Activated CD8-positive, alpha-beta memory T cell treated with anti-CD3 and anti-CD28 coated beads for 36 hours (primary cell): ENCODE data around the gene NUP58. TPM values are rescaled to one million over a fixed set of nuclear protein-coding genes. Genes with fewer than 3 reads are reported as not detected.

Experiments
- CTCF ChIA-PET: fragments of 350-600 bp; sonication (Branson Sonifier 250); formaldehyde crosslinking; loops from one replicate; lab custom pipeline; 2021; ENCODE audit warnings: antibody characterized with exemption; lab: Charles Lee
- POLR2A ChIA-PET: fragments of 350-600 bp; sonication (Branson Sonifier 250); formaldehyde crosslinking; loops from one replicate; lab custom pipeline; 2021; ENCODE audit warnings: antibody characterized with exemption; lab: Charles Lee
- total RNA-seq, 2 experiments: library from RNA; stranded (reverse); gene quantifications; one replicate each; pipeline ENCODE4 v1.2.3, GENCODE V29; 2021

NUP58 gene
- total RNA-seq, 2 experiments from 2014 or later = 133 to 141 TPM

DNA sequence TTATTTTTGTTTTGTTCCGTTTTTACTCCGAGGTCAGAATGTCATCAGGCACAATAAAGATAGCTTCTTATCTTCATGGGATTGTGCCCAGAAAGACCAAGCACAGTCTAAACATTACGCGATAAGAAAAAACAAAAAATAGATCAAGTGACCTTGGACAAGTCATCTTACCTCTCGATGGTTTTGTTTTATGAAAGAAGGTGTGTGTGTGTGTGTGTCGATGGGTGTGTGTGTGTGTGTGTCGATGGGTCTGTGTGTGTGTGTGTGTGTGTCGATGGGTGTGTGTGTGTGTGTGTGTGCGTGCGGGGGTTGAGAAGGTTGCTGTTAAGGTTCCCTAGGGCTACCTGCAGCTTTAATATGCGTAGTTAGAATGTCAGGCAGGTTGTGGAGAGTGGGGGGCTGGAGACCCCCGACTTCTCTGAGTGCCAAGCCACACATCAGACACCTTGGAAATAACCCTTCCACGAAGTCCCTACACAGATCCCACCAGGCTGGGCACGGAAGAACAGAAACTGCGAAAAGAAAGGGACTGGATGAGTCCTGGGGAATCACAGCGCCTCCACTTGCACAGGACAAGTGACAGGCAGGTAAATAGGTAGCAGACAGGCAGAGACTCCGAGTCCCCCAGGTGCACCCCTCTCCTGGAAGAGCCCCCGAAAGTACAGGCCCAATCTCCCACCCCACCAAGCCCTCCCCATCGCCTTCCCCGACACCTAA is 69.9 kb downstream of the NUP58 start:
- CTCF ChIA-PET = interaction anchor here (0.8 kb wide), 1 partner anchor 57 kb away, joined by 3 read pairs; no protein-coding TSS in a partner anchor

DNA sequence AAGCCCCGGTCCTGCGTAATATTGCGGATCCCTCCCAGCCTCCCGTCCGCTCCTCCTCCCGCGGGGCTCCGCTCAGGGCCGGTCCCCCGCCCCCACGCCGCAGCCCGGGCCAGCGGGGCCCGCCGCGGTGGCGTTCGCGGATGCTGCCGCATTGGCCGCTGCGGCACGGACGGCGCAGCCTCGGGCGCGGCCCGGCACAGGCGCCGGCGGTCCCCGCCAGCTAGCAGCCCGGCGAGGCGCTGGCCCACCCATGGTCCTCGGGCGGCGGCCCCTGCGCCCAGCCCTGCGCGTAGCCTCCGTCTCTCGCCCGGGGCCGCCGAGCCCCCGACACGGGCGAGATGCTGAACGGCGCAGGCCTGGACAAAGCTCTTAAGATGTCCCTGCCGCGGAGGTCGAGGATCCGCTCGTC is 70.5 kb downstream of the NUP58 start, which contains the start of gene ATP8A2:
Gene ATP8A2 (plus strand): TSS at position 100 of the 409 bp plus-strand sequence. CDS start 239 bp downstream, at position 339.
- ChIA-PET POLR2A (no interaction called here), CTCF (no interaction called here)

More for the DNA sequence above, 69.9 kb downstream of the NUP58 start:
- POLR2A ChIA-PET = no interaction called here

DNA sequence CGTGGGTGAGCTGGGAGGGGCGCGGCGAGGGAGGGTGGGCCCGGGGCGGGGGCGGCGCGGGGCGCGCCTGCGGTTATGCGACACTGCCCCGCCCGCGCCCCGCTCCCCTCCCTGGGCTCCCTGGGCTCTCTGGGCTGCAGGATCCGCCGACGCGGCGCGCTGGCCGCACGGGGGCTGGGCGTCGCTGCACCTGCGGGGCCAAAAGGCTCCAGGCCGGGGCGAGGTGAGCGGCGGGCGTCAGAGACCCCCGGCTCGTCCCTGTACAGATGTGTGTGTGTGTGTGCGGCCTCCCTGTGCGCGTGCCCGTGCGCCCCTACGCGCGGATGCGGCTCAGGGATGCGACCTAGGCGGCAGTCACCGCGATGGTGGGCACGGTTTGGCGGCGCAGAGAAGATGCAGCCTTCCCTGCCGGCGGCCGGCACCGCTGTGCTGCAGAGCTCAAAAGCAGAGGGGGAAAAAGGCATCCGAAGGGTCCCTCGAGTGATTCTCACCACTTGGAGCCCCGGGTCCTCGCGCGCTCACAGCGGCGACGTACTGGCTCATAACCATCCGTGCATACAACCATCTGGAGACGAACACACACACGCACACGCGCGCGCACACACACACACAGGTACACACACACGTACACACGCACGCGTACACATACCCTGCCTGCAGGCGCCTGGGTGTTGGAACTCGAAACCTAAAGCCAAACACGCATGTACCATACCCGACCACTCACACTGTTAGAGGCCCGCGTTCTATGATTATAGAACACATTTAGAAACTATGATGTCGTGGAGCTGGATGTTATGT is 71.1 kb downstream of the NUP58 start:
- POLR2A ChIA-PET = no interaction called here

DNA sequence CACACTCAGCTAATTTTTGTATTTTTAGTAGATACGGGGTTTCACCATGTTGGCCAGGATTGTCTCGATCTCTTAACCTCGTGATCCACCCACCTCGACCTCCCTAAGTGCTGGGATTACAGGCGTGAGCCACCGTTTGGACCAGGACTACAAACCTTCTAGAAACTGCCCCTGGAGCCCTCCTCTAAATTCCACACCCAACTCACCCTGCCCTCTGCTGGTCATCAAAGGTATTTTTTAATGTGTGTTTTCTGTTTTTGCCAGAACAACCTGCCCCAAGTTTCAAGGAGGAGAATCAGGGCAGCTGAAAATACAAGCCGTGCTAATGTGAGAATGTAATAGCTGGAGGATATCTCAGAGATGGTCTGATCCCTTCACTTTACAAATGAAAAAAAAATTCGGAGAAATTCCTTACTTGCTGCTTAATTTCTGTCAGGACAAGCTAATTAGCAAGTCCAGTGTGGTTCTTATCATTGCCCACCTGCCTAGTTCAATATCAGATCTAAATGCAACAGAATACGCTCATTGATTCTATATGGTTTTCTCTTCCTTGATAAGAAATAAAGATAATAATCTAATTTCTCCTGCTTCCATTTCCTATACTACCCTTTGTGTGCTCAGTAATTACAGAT is 74.4 kb downstream of the NUP58 start:
- CTCF ChIA-PET = interaction anchor here (1.0 to 1.6 kb wide), 2 partner anchors 9 to 105 kb away, joined by 3 to 4 read pairs; no protein-coding TSS in a partner anchor
- POLR2A ChIA-PET = no interaction called here

More for the DNA sequence above, 71.1 kb downstream of the NUP58 start:
- CTCF ChIA-PET = no interaction called here

DNA sequence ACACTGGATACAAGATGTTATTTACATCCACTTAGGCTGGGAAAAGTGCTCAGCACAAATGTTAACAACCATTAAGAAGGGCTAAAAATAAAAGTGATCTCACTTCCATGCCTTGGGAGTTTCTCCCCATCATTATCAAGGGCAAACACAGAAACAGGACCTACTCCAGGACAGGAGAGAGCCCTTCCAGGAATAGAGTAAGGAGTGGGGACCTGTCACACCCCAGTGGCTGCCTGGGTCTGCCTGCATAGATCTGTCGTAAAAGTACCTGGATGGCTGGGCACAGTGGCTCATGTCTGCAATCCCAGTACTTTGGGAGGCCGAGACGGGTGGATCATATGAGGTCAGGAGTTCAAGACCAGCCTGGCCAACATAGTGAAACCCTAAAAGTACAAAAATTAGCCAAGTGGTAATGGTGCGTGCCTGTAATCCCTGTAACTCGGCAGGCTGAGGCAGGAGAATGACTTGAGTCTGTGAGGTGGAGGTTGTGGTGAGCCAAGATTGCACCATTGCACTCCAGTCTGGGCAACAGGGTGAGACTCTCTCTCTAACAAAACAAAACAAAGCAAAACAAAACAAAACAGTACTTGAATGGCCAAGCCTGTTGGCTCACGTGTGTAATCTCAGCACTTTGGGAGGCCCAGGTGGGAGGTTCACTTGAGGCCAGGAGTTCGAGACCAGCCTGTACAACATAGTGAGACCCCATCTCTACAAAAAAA is 76.0 kb downstream of the NUP58 start:
- CTCF ChIA-PET = no interaction called here
- POLR2A ChIA-PET = no interaction called here

DNA sequence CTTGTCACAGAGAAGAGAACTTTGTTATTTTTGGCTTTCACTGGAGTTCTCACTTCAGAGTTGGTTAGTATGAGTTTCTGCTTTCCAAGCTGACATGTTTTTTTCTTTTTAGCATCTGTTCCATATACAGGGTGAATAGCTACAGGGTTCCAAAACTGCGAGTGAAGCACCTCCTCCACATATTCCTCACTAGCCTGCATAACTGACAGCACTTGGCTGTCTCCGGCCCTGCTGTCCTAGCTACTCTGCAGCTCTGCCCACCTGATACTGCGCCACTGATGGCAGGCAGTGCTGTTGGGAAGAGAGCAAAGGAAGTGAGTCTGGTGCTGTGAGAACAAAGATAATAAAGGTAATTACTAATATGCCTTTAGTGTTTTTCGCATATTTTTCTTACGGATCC is 77.1 kb downstream of the NUP58 start:
- ChIA-PET CTCF (no interaction called here), POLR2A (no interaction called here)

DNA sequence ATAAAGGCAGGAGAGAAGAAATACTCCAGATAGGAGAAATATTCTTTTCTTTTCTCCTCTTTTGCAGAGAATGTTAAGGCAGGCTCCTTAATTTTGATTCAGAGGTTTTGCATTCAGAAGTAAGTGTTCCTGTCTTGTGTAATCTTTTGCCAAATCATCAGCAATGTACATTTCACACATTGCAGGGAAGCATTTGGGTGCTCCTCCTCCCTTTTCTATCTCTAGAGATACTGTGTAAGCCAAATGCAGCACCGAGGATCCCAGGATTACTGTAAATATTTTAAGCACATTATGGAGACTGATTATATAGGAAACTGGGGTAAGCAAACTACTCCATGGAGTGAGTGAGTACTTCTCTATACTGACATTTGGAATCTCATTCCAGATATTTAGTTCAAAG is 77.6 kb downstream of the NUP58 start:
- ChIA-PET POLR2A (no interaction called here), CTCF (no interaction called here)

DNA sequence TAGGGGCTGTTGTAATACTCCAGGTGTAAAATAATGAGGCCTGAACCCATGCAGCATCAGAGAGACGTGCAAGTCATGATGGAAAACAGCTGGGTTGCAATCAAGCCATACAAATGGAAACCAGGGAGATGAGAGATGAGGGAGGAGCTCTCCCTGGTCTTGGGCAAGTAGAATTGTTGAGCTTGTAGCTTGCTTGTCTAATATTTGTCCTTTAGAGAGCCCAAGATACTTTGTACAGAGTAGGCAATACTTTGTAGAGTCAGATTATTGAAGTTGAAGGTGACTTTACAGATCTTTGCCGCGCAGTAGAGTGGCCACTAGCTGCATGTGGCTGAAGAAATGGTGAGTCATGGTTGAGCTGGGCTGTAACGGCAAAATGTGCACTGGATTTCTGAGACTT is 78.7 kb downstream of the NUP58 start:
- ChIA-PET CTCF (no interaction called here), POLR2A (no interaction called here)

DNA sequence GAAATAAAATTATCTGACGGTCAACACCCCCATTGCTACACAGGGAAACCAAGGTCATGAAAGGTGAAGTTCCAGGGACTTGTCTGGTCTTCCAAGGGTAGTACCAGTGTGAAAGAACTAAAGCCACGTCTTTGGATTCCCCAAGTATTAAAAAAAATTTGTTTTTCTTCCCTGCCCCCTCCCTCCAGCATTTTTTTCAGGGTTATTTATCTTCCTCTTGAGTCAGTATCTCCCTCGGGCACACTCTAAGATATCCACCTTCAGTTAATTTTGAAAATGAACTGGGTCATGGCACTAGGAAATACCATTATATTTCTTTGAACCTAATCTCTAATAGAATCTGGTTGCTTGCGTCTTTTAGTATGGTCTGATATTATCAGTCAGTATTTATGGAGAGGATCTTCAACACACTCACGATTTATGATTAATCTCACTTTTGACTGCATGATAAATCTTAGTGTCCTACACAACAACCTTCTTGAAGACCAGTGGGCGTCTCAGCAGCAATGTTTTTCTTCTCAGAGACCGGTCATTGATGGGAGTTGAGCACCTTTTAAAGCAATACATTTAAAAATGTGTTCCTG is 79.4 kb downstream of the NUP58 start:
- ChIA-PET POLR2A (no interaction called here), CTCF (no interaction called here)

DNA sequence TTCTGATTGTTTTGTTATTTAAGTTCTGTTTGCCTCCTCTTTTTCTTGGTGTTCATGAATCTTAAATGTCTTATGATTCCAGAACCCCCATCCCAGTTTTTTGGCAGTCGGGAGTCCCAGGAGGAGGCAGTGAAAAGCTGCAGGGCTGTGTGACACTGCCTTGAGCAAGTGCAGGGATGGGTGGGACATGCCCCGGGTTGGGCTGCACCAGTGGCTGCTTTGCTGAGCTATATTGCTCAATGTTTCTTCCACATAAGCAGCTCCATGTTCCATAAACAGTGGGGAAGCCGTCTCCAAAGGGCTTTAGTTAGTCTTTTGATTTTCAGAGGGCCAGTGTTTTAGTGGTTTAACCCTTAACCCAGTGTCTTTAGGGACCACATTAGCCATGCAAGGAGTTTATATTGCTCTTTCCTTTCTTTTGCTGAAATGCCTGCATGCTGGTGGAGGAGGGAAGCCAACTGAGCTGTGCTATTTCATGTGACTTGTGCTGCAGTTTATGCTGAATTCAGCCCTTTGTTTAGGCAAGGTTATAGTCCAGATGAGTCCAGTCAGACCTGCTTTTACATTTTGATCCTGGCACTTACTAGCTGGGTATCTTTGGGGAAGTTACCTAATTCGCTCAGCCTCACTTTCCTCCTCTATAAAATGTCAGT is 83.5 kb downstream of the NUP58 start:
- ChIA-PET POLR2A (no interaction called here), CTCF (interaction anchor here (1.3 kb wide), 1 partner anchor 9 kb away, joined by 4 read pairs; no protein-coding TSS in a partner anchor)

DNA sequence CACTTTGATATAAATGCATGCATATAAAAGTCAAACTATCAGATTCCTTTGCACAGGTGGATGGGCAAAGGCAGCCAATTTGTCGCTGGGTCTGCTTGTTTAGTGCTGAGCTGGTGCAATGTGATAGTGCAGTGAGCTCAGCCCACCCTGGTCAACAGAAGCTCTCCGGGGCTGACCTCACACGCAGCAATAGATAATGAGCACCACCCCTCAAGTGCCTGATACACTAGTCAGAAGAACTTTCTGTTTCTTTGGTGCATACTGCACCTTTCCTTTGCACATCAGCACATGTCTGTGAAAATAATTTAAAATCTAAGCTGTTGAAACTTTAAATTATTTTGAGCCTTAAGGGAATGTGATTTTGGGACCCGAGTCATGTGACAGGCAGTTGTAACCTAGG is 90.5 kb downstream of the NUP58 start:
- POLR2A ChIA-PET = no interaction called here
- CTCF ChIA-PET = no interaction called here

Other genes starting within 250 kb of the NUP58 start
- under 1 TPM; 0.57 to 0.59 TPM for gene PABPC3, start 205.5 kb upstream of the NUP58 start, total RNA-seq
- not detected for gene AMER2, start 129.3 kb upstream of the NUP58 start, total RNA-seq
- 10 to 100 TPM; 15.9 to 16.9 TPM for gene MTMR6, start 14.1 kb upstream of the NUP58 start, total RNA-seq
- under 1 TPM; 0.75 to 0.97 TPM for gene ATP8A2, start 70.3 kb downstream of the NUP58 start, total RNA-seq